DMS53 treated with DMSO at 0.1 percent for 48 hours (cell line): ENCODE measurements around the gene NAAA.
"Not testable (repeated sequence)": the region's sequence is repeated elsewhere in the genome, so short reads cannot be mapped to it uniquely, and the experiment has no call there.

Experiments
- DNase-seq: peaks from one replicate; lab custom pipeline; 2025; ENCODE audit not compliant: unreplicated experiment; lab: John Stamatoyannopoulos, UW

NAAA gene

GRCh38 chr4:75920327-75920726 is 20.5 kb downstream of the NAAA start:
- no peak for DNase-seq

- no peak for DNase-seq
These were observed 20.9 kb downstream of the NAAA start for GRCh38 chr4:75919920-75920319.

DNA sequence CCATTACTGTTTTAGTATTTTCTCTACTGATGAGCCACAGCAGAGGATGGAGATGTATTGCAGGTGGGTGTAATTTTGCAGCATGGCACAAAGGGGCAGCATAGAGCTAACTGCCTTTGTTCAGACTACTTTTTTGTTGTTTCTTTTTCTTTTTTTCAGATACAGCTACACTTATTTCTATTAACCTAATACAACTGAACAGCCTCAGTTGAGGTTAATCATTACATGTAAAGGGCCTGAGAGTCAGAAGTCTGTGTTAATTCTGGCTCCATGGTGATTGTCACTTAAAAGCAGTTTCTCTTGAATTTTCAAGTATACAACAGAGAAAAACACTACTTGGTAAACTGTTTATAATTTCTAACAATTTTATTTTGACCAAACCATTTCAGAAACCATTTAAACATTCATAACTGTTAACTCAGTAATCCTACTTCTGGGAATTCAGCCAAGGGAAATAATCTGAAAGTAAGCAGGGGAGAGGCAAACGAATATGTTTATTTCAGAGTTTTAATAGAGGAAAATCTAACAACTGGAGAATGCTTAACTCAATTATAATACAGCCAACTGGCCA is 24.6 kb downstream of the NAAA start:
- peak; percentile 72 for DNase-seq

GRCh38 chr4:75912968-75913367 is 27.8 kb downstream of the NAAA start:
- DNase-seq = no peak

- DNase-seq = not testable (repeated sequence)
These were observed 30.0 kb downstream of the NAAA start for GRCh38 chr4:75910831-75911230.

DNA sequence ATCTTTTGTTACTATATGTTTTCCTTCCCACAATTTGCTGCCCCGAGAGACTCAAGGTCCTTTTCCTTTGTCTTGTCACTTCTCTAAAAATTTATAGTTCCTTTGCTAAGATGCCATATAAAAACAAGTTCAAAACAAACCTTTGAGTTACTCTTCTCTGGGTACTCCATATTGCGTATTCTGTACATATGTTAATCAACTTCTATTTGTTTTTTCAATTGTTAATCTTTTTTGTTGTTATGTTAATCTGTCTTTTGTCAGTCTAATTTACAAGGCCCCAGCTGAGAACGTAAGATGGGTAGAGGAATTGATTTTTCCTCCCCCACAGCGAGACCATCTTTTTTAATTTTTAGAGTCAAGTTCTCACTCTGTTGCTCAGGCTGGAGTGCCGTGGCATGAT is 31.4 kb downstream of the NAAA start:
- DNase-seq = no peak

- no peak for DNase-seq
These were observed 32.3 kb downstream of the NAAA start for GRCh38 chr4:75908555-75908954.

- no peak for DNase-seq
These were observed 32.8 kb downstream of the NAAA start for GRCh38 chr4:75907966-75908365.

- no peak for DNase-seq
These were observed 36.7 kb downstream of the NAAA start for GRCh38 chr4:75904076-75904475.

GRCh38 chr4:75902352-75902751 is 38.5 kb downstream of the NAAA start, which contains the start of gene PPEF2:
Gene PPEF2 (minus strand): TSS chr4:75902452. CDS start chr4:75896325, 6,127 bp downstream.
- DNase-seq = no peak

GRCh38 chr4:75898536-75898935 is 42.3 kb downstream of the NAAA start:
- no peak for DNase-seq

DNA sequence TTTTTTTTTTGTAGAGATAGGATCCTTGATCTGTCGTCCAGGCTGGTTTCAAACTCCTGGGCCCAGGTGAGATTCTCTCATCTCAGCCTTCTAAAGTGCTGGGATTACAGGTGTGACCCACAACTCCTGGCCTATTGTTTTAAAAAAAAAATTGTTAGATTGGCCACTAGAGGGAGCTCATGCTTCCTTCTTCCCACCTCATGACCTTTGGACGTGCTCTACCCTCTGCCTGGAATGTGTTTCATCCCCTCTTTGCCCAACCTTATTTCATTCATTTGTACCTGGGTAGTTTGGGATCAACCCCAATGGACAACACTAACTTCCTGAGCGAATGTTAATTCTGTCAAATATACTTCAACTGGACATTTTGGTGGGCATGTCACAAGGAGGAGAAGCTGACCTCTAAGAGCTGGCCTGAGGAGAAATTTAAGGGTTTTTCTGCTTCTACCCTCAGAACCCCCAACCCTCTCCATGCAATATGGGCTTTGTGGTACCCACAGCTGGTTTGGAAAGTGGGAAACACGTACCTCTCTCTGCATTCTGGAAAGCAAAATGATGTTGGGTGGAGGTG is 45.0 kb downstream of the NAAA start:
- DNase-seq = peak; percentile 49

DNA sequence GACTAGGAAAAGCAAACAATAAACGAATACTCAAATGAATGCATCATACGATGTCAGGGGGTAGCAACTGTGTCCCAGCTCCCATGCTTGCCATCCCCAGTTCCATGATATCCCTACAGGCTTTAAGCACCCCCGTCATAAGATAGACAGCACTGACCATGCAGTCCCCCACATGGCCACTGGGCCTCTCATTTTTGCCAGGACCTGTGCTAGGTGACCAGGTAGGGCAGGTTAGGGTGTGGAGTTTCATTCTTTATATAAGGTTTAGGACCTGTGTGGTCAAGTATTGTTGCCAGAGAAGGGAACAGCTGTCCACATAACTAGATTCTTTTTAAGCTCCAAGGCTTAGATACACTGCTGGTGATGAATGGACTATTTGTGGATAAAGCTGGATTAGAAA is 48.3 kb downstream of the NAAA start:
- no peak for DNase-seq

DNA sequence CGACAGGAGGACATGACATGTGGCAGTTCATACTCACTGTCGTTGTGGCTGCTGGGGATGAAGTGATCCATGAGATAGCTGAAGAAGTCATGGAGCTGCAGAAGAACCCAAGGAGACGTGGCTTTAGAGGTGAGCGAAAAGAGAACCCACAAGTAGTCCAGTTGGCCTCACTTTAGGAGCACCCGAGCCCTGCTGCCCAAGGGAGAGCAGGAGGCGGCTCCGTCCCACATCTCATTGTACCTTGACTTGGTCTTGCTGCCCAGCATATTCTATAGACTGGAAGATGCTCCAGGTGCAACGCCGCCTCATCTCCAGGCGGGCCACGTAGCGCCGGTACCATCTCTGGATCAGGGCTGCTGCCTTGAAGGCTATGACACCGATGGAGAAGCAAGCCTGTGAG is 49.2 kb downstream of the NAAA start:
- no peak for DNase-seq

GRCh38 chr4:75889537-75890199 is 51.1 kb downstream of the NAAA start:
- no peak for DNase-seq

DNA sequence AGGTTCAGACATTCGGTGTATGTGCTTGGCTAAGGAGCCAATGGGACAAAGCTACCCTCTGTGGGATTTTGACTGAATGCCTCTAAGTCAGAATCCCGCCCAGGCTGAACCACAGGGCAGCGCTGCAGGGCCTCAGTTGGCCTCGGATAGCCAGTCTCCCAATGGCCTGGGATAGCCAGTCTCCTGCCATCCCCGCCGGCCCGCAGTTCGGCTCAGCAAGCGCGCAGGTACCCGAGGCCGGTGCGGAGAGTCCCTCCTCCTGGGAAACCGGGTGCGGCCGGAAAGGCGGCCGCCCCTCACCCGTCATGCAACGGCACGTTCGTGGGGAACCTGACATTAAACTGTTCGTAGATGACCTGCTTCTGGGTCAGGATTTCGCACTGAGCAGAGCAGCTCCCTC is 54.7 kb downstream of the NAAA start:
- no peak for DNase-seq

DNA sequence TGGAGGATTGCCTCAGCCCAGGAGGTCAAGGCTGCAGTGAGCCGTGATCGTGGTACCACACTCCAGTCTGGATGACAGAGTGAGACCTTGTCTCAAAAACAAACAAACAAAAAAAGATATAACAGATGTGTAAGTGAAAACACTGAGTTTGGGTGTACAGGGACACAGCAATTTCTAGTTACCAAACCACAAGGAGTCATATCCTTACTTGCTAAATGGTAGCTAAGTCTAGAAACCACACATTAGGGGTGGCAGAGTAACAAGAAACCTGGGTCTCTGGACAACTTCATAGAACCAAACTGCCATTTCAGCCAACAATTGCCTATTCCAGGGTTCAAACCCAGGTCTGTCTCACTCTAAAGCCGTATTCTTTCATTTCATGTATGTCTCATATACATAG is 59.3 kb downstream of the NAAA start:
- DNase-seq = no peak

DNA sequence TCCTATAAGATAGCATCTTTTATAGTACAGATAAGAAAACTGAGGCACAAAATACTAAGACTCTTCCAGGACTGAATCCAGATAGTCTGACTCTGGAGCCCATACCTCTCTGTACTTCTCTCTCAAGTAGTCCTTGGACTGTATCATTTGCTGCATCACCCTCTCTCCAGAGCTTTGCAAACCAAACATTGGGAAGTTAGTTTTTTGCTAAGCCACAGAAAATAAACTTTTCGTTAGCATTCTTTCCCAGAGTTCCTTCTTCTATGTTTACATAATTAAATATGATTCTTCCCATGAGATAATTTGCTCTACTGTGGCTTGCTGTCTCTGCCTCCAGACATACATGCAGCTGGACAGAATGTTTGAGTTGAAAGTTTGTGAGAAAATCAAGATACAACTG is 60.5 kb downstream of the NAAA start:
- no peak for DNase-seq

- no peak for DNase-seq
These were observed 62.5 kb downstream of the NAAA start for GRCh38 chr4:75878246-75878756.

- no peak for DNase-seq
These were observed 64.6 kb downstream of the NAAA start for GRCh38 chr4:75876218-75876617.

GRCh38 chr4:75869100-75869499 is 71.7 kb downstream of the NAAA start:
- DNase-seq = no peak

DNA sequence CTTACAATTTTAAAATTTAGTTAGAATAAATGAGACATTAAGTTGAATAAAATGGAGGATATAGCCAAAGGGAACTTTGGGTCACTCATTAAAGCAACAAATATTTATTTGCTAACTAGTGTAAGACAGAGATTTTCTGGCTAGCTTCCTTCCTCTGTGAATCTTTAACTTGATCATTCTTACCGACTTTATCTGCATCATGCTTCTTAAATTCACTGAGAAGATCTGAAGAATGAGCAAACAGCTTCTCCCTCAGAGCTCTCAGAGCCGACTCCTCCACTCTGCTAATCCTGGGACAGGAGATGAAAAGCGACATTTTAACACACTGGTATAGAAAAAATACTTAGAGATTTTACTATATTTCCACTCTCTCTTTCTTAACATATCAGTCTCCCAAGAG is 73.7 kb downstream of the NAAA start:
- DNase-seq = no peak
